ENCODE results near the gene MAGI1.

- no peak for TF ChIP-seq POLR2A (IDR thresholded peaks at IDR 0.05)
- TF ChIP-seq CTCF (IDR thresholded peaks at IDR 0.05), result no peak
- no peak for TF ChIP-seq EP300 (IDR thresholded peaks at IDR 0.05)
- TF ChIP-seq POLR2AphosphoS5 (IDR thresholded peaks at IDR 0.05), result no peak
Measured at GRCh38 chr3:65714134-65714533, 324.6 kb downstream of the MAGI1 start.
